Neural progenitor cell (in vitro differentiated cells): Measurements from ENCODE around the gene MAP2K2. TPM values are rescaled to one million over a fixed set of nuclear protein-coding genes. Genes with fewer than 3 reads are reported as not detected.
A peak's percentile ranks its signal among the peaks of the same experiment; 100 is the strongest.
"Not testable (repeated sequence)": the region's sequence is repeated elsewhere in the genome, so short reads cannot be mapped to it uniquely, and the experiment has no call there.

Experiments
- DNase-seq: peaks from one replicate; pipeline ENCODE4 v3.0.0-alpha.2; 2016; ENCODE audit warnings: low spot score
- H2AFZ ChIP-seq: fragments of 200-600 bp; sonication (generic); replicated peaks from 2 replicates; pipeline ENCODE4 v1.6.1; 2016; ENCODE audit warnings: antibody characterized with exemption
- H3F3A ChIP-seq: fragments of 200-600 bp; sonication (generic); 2 replicates; pipeline ENCODE4 v1.6.1; 2016; ENCODE audit warnings: antibody characterized with exemption, low read depth
- H3K27ac ChIP-seq: fragments of 200-600 bp; sonication (generic); 2 replicates; pipeline ENCODE4 v1.5.1; 2016; ENCODE audit warnings: mild to moderate bottlenecking
- H3K27me3 ChIP-seq: fragments of 200-600 bp; sonication (generic); 2 replicates; pipeline ENCODE4 v1.6.1; 2016; ENCODE audit warnings: mild to moderate bottlenecking, moderate library complexity
- H3K36me3 ChIP-seq: fragments of 200-600 bp; sonication (generic); 2 replicates; pipeline ENCODE4 v1.5.1; 2016
- H3K4me1 ChIP-seq: fragments of 200-600 bp; sonication (generic); 2 replicates; pipeline ENCODE4 v1.6.1; 2016; ENCODE audit warnings: mixed run types
- H3K4me2 ChIP-seq: fragments of 200-600 bp; sonication (generic); 2 replicates; pipeline ENCODE4 v1.6.1; 2016
- H3K4me3 ChIP-seq: fragments of 200-600 bp; sonication (generic); 2 replicates; pipeline ENCODE4 v1.5.1; 2016
- H3K79me2 ChIP-seq: fragments of 200-600 bp; sonication (generic); 2 replicates; pipeline ENCODE4 v1.6.1; 2016; ENCODE audit warnings: low read depth
- H3K9ac ChIP-seq: fragments of 200-600 bp; sonication (generic); 2 replicates; pipeline ENCODE4 v1.6.1; 2016
- H3K9me3 ChIP-seq: fragments of 200-600 bp; sonication (generic); 2 replicates; pipeline ENCODE4 v1.5.1; 2016; ENCODE audit warnings: low read depth
- H4K20me1 ChIP-seq: fragments of 200-600 bp; sonication (generic); 2 replicates; pipeline ENCODE4 v1.6.1; 2016; ENCODE audit warnings: low read depth
- H3K27ac Mint-ChIP-seq: 3 replicates; pipeline ENCODE4 v1.8.0; 2021; ENCODE audit warnings: mixed read lengths
- H3K27me3 Mint-ChIP-seq: 2 replicates; pipeline ENCODE4 v1.8.0; 2022; ENCODE audit warnings: low read depth, mild to moderate bottlenecking, inconsistent platforms, moderate library complexity, mixed read lengths; ENCODE audit not compliant: insufficient read depth
- H3K36me3 Mint-ChIP-seq: 3 replicates; pipeline ENCODE4 v1.8.0; 2021; ENCODE audit warnings: mixed read lengths
- H3K4me1 Mint-ChIP-seq: 3 replicates; pipeline ENCODE4 v1.8.0; 2021; ENCODE audit warnings: mixed read lengths
- H3K4me3 Mint-ChIP-seq: 3 replicates; pipeline ENCODE4 v1.8.0; 2021; ENCODE audit warnings: mild to moderate bottlenecking, moderate library complexity, mixed read lengths
- H3K9me3 Mint-ChIP-seq: 3 replicates; pipeline ENCODE4 v1.8.0; 2020; ENCODE audit warnings: mixed read lengths
- EZH2 ChIP-seq: fragments of 200-600 bp; sonication (generic); IDR thresholded peaks from 2 replicates; pipeline ENCODE4 v1.6.1; 2017; ENCODE audit warnings: antibody characterized with exemption, mild to moderate bottlenecking, moderate library complexity
- EZH2phosphoT487 ChIP-seq: fragments of 200-600 bp; sonication (generic); IDR thresholded peaks from 2 replicates; pipeline ENCODE4 v1.6.1; 2017; ENCODE audit warnings: antibody characterized with exemption
- total RNA-seq: library from RNA; depleted of rRNA; stranded (reverse); fragments of >200 nt; gene quantifications from 2 replicates; pipeline ENCODE4 v1.2.3, GENCODE V29; 2015; ENCODE audit warnings: low replicate concordance
- TF ChIP-seq, protein P1 (sequence below): fragments of 200-600 bp; sonication (generic); IDR thresholded peaks from 2 replicates; pipeline ENCODE4 v1.5.1; 2017; ENCODE audit warnings: antibody characterized with exemption, mild to moderate bottlenecking

The MAP2K2 gene
- total RNA-seq, 1 donor from 2014 or later = 69.7 TPM

- Histone ChIP-seq H3K79me2 (no peaks in the 10 kb centered on the region), H3F3A (peaks cover 5% of the 10 kb centered on the region), H3K4me3 (no peak overlapping the region), H3K9ac (no peak overlapping the region), H3K9me3 (no peaks in the 10 kb centered on the region), H3K4me2 (no peak overlapping the region), H3K27me3 (peaks cover 4% of the 10 kb centered on the region), H2AFZ (no peak overlapping the region), H3K27ac (no peak overlapping the region), H4K20me1 (no peaks in the 10 kb centered on the region), H3K4me1 (no peaks in the 10 kb centered on the region), H3K36me3 (no peaks in the 10 kb centered on the region)
- Mint-ChIP-seq H3K27me3 (peaks cover 10% of the 10 kb centered on the region), H3K36me3 (no peaks in the 10 kb centered on the region), H3K27ac (no peak overlapping the region), H3K4me1 (peaks cover 4% of the 10 kb centered on the region), H3K9me3 (no peaks in the 10 kb centered on the region), H3K4me3 (no peak overlapping the region)
- peak; percentile 54 for DNase-seq
- no peak for TF ChIP-seq EZH2
- TF ChIP-seq, protein P1, sequence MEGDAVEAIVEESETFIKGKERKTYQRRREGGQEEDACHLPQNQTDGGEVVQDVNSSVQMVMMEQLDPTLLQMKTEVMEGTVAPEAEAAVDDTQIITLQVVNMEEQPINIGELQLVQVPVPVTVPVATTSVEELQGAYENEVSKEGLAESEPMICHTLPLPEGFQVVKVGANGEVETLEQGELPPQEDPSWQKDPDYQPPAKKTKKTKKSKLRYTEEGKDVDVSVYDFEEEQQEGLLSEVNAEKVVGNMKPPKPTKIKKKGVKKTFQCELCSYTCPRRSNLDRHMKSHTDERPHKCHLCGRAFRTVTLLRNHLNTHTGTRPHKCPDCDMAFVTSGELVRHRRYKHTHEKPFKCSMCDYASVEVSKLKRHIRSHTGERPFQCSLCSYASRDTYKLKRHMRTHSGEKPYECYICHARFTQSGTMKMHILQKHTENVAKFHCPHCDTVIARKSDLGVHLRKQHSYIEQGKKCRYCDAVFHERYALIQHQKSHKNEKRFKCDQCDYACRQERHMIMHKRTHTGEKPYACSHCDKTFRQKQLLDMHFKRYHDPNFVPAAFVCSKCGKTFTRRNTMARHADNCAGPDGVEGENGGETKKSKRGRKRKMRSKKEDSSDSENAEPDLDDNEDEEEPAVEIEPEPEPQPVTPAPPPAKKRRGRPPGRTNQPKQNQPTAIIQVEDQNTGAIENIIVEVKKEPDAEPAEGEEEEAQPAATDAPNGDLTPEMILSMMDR = peak; percentile 71
Measured at GRCh38 chr19:4139614-4140236, 15.8 kb upstream of the MAP2K2 start.

DNA sequence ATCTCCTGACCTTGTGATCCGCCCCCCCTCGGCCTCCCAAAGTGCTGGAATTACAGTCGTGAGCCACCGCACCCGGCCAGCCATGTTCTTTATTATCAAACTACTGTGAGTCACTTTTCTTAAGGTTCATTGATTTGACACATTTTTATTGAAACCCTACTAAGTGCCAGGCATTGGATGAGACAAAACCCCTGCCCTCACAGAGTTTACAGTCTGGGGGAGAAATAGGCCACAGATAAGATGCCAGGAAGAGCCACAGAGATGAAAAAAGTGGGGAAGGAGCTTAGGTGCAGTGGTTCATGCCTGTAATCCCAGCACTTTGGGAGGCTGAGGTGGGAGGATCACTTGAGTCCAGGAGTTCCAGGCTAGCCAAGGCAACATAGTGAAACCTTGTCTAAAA lies 14.5 kb upstream of the MAP2K2 start:
- Histone ChIP-seq H2AFZ (no peak overlapping the region), H3K79me2 (no peaks in the 10 kb centered on the region), H3K27ac (no peak overlapping the region), H3K9me3 (no peaks in the 10 kb centered on the region), H3K4me3 (no peak overlapping the region), H3K27me3 (no peaks in the 10 kb centered on the region), H3F3A (peaks cover 5% of the 10 kb centered on the region), H4K20me1 (no peaks in the 10 kb centered on the region), H3K4me2 (no peak overlapping the region), H3K4me1 (no peaks in the 10 kb centered on the region), H3K9ac (no peak overlapping the region), H3K36me3 (no peaks in the 10 kb centered on the region)
- no peak overlapping the region for H3K4me3 Mint-ChIP-seq
- peaks cover 4% of the 10 kb centered on the region for H3K4me1 Mint-ChIP-seq
- TF ChIP-seq, protein P1 = no peak
- TF ChIP-seq EZH2phosphoT487 (no peak), EZH2 (no peak)
- peaks cover 10% of the 10 kb centered on the region for H3K27me3 Mint-ChIP-seq
- no peak for DNase-seq
- no peaks in the 10 kb centered on the region for H3K36me3 Mint-ChIP-seq
- H3K9me3 Mint-ChIP-seq = no peaks in the 10 kb centered on the region
- peak overlapping the region; percentile 51 for H3K27ac Mint-ChIP-seq

DNA sequence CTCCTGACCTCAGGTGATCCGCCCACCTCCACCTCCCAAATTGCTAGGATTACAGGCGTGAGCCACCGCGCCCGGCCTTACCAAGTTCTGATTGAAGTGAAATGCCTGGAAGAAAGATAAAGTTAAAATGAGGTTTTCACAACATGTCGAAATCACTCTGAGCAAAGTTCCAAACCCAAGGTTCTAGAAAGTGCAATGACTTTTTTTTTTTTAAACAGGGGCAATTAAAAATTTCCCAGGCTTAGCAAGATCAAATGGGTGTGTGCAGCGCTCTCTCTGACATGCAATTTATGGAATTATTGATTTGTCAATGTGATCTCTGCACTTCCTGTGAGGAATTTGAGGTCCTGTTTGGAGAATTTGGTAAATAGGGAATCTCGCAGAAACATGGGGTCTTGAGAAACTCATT lies 12.8 kb upstream of the MAP2K2 start:
- Histone ChIP-seq H3K4me3 (no peak overlapping the region), H3K9ac (no peak overlapping the region), H3K4me1 (no peaks in the 10 kb centered on the region), H3K9me3 (no peaks in the 10 kb centered on the region), H3K4me2 (no peak overlapping the region), H3K27ac (no peak overlapping the region), H3K36me3 (no peaks in the 10 kb centered on the region), H3K27me3 (no peaks in the 10 kb centered on the region), H3K79me2 (no peaks in the 10 kb centered on the region), H3F3A (peaks cover 5% of the 10 kb centered on the region), H2AFZ (no peak overlapping the region), H4K20me1 (no peaks in the 10 kb centered on the region)
- no peak overlapping the region for H3K4me3 Mint-ChIP-seq
- H3K27me3 Mint-ChIP-seq = peaks cover 10% of the 10 kb centered on the region
- DNase-seq = no peak
- no peak overlapping the region for H3K27ac Mint-ChIP-seq
- peaks cover 4% of the 10 kb centered on the region for H3K4me1 Mint-ChIP-seq
- TF ChIP-seq EZH2 (no peak), EZH2phosphoT487 (no peak)
- TF ChIP-seq, protein P1 = no peak
- H3K36me3 Mint-ChIP-seq = no peaks in the 10 kb centered on the region
- H3K9me3 Mint-ChIP-seq = no peaks in the 10 kb centered on the region

GRCh38 chr19:4135386-4135785 lies 11.5 kb upstream of the MAP2K2 start:
- H3K79me2 ChIP-seq, H3K4me1 Mint-ChIP-seq, H3K4me3 Mint-ChIP-seq, H3K36me3 Mint-ChIP-seq, H2AFZ ChIP-seq, H3K4me1 ChIP-seq, H3K4me3 ChIP-seq, H3K27me3 ChIP-seq, H3K9ac ChIP-seq, H4K20me1 ChIP-seq, H3K27ac ChIP-seq, DNase-seq, H3K9me3 ChIP-seq, H3K9me3 Mint-ChIP-seq, H3K27ac Mint-ChIP-seq, H3K36me3 ChIP-seq, H3F3A ChIP-seq, H3K4me2 ChIP-seq: not testable (repeated sequence)
- peaks cover 10% of the 10 kb centered on the region for H3K27me3 Mint-ChIP-seq
